Prostate gland (tissue), 2 donors: ENCODE results near the gene TXNL4B.

Experiments used
- POLR2A ChIP-seq: fragments of 450-650 bp; IDR thresholded peaks from one replicate; pipeline ENCODE4 v1.6.1; 2016; ENCODE audit warnings: antibody characterized with exemption, mild to moderate bottlenecking
- TF ChIP-seq, protein P1 (sequence below), 4 experiments: fragments of 200-600 bp in 2 of 4; fragments of 450-650 bp in 2 of 4; sonication (generic) in 2 of 4; IDR thresholded peaks; 1 replicate in 3 of 4; 2 replicates in 1 of 4; pipeline ENCODE4 v1.5.1; 2016 to 2019; ENCODE audit warnings: antibody characterized with exemption in 4 of 4, mild to moderate bottlenecking in 2 of 4, moderate library complexity in 2 of 4

DNA sequence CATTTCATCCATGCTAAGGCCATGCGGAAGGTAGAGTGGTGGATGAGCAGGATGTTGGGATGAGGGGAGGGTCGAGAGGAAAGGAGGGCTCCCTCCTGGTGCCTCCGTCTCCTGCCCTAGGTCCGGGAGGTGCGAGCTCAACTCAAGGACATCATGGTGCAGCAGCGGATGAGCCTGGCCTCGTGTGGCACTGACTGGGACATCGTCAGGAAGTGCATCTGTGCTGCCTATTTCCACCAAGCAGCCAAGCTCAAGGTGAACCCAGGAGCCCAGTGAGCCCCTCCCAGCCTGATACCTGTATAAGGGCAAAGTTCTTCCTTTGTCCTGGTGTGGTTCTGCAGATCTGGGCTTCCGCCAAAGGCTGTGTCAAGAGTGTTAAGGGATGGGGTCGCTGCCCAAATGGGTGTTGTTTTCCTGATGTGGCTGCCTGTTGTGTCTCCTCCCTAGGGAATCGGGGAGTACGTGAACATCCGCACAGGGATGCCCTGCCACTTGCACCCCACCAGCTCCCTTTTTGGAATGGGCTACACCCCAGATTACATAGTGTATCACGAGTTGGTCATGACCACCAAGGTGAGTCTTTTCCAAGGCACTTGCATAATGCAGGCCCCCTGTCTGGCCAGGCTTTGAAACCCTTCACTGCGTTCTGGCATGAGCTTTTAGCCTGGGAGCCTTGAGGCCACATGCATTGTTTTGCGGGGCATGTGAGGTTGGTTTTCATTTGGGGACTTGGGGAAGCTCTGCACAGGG is 15.1 kb upstream of the TXNL4B start:
- TF ChIP-seq, protein P1, sequence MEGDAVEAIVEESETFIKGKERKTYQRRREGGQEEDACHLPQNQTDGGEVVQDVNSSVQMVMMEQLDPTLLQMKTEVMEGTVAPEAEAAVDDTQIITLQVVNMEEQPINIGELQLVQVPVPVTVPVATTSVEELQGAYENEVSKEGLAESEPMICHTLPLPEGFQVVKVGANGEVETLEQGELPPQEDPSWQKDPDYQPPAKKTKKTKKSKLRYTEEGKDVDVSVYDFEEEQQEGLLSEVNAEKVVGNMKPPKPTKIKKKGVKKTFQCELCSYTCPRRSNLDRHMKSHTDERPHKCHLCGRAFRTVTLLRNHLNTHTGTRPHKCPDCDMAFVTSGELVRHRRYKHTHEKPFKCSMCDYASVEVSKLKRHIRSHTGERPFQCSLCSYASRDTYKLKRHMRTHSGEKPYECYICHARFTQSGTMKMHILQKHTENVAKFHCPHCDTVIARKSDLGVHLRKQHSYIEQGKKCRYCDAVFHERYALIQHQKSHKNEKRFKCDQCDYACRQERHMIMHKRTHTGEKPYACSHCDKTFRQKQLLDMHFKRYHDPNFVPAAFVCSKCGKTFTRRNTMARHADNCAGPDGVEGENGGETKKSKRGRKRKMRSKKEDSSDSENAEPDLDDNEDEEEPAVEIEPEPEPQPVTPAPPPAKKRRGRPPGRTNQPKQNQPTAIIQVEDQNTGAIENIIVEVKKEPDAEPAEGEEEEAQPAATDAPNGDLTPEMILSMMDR (IDR thresholded peaks at IDR 0.05): no peak
- TF ChIP-seq POLR2A: no peak
